Neural cell (in vitro differentiated cells): ENCODE data around the gene ACTG1. TPM values are rescaled to one million over a fixed set of nuclear protein-coding genes. Genes with fewer than 3 reads are reported as not detected.

Source experiments
- H2AFZ ChIP-seq: fragments of 200-600, 300-800 bp; sonication (generic), shearing (Covaris generic); 2 replicates; pipeline ENCODE4 v1.6.0; 2014; ENCODE audit warnings: low read depth, mild to moderate bottlenecking, antibody characterized with exemption, low read length, moderate library complexity
- H3F3A ChIP-seq: fragments of 200-600 bp; shearing (Covaris generic); 2 replicates; pipeline ENCODE4 v1.6.1; 2016; ENCODE audit warnings: mild to moderate bottlenecking, moderate library complexity, mixed read lengths, antibody characterized with exemption, low read length; ENCODE audit not compliant: insufficient read depth, poor library complexity, severe bottlenecking
- H3K27ac ChIP-seq: fragments of 200-600, 300-800 bp; sonication (generic), shearing (Covaris generic); 2 replicates; pipeline ENCODE4 v1.5.1; 2014; ENCODE audit warnings: mild to moderate bottlenecking, low read length, moderate library complexity
- H3K27me3 ChIP-seq: fragments of 300-800, 200-600 bp; sonication (generic), shearing (Covaris generic); 2 replicates; pipeline ENCODE4 v1.6.0; 2014; ENCODE audit warnings: mild to moderate bottlenecking, low read depth, low read length, moderate library complexity; ENCODE audit not compliant: insufficient read depth
- H3K36me3 ChIP-seq: fragments of 300-800, 200-600 bp; sonication (generic), shearing (Covaris generic); 2 replicates; pipeline ENCODE4 v1.5.1; 2014; ENCODE audit warnings: mild to moderate bottlenecking, antibody characterized with exemption, low read length, moderate library complexity; ENCODE audit not compliant: insufficient read depth
- H3K4me2 ChIP-seq: fragments of 300-800, 200-600 bp; sonication (generic), shearing (Covaris generic); 2 replicates; pipeline ENCODE4 v1.6.0; 2014; ENCODE audit warnings: mild to moderate bottlenecking, low read length
- H3K4me3 ChIP-seq: fragments of 300-800, 200-600 bp; sonication (generic), shearing (Covaris generic); 2 replicates; pipeline ENCODE4 v1.5.1; 2014; ENCODE audit warnings: mild to moderate bottlenecking, low read length, moderate library complexity
- H3K79me2 ChIP-seq: fragments of 200-600 bp; shearing (Covaris generic); replicated peaks from 2 replicates; pipeline ENCODE4 v1.6.0; 2014; ENCODE audit warnings: mild to moderate bottlenecking, low read length, moderate library complexity; ENCODE audit not compliant: insufficient read depth
- H3K9ac ChIP-seq: fragments of 300-800, 200-600 bp; sonication (generic), shearing (Covaris generic); 2 replicates; pipeline ENCODE4 v1.6.1; 2016; ENCODE audit warnings: mild to moderate bottlenecking, low read length, mixed read lengths
- H3K9me2 ChIP-seq: fragments of 200-600 bp; shearing (Covaris generic); 2 replicates; pipeline ENCODE4 v1.6.1; 2016; ENCODE audit warnings: mild to moderate bottlenecking, low read length, mixed read lengths; ENCODE audit not compliant: insufficient read depth
- H3K9me3 ChIP-seq: fragments of 200-600, 300-800 bp; sonication (generic), shearing (Covaris generic); 2 replicates; pipeline ENCODE4 v1.6.1; 2016; ENCODE audit warnings: mild to moderate bottlenecking, mixed run types, low read length, moderate library complexity, mixed read lengths
- H4K20me1 ChIP-seq: fragments of 200-600 bp; shearing (Covaris generic); 2 replicates; pipeline ENCODE4 v1.6.1; 2016; ENCODE audit warnings: mild to moderate bottlenecking, mixed run types; ENCODE audit not compliant: insufficient read depth
- EP300 ChIP-seq: fragments of 450-650 bp; conservative IDR thresholded peaks from 2 replicates; pipeline ENCODE4 v1.6.1; 2014; ENCODE audit warnings: antibody characterized with exemption, mild to moderate bottlenecking, moderate library complexity; ENCODE audit not compliant: poor library complexity, severe bottlenecking
- EZH2 ChIP-seq: fragments of 200-600, 300-800 bp; shearing (Covaris generic), sonication (generic); IDR thresholded peaks from 2 replicates; pipeline ENCODE4 v1.6.1; 2014; ENCODE audit warnings: antibody characterized with exemption, low read length, borderline replicate concordance, mild to moderate bottlenecking; ENCODE audit not compliant: insufficient read depth, poor library complexity, severe bottlenecking
- MXI1 ChIP-seq: fragments of 450-650 bp; conservative IDR thresholded peaks from 2 replicates; pipeline ENCODE4 v1.6.1; 2014; ENCODE audit warnings: antibody characterized with exemption, mild to moderate bottlenecking; ENCODE audit not compliant: poor library complexity, severe bottlenecking
- POLR2AphosphoS5 ChIP-seq: IDR thresholded peaks from 2 replicates; pipeline ENCODE4 v1.6.1; 2012
- RAD21 ChIP-seq: fragments of 450-650 bp; conservative IDR thresholded peaks from 2 replicates; pipeline ENCODE4 v1.6.1; 2014; ENCODE audit warnings: antibody characterized with exemption, mild to moderate bottlenecking, moderate library complexity
- SMC3 ChIP-seq: fragments of 450-650 bp; conservative IDR thresholded peaks from 2 replicates; pipeline ENCODE4 v1.6.1; 2014; ENCODE audit warnings: antibody characterized with exemption, mild to moderate bottlenecking, moderate library complexity; ENCODE audit not compliant: poor library complexity
- TAF1 ChIP-seq: IDR thresholded peaks from 2 replicates; pipeline ENCODE4 v1.6.1; 2012; ENCODE audit warnings: low read depth
- polyA plus RNA-seq: library from polyadenylated mRNA; depleted of rRNA; stranded (reverse); fragments of >200 nt; gene quantifications from 2 replicates; pipeline ENCODE4 v1.2.3, GENCODE V29; 2014
- TF ChIP-seq, protein P1 (sequence below): fragments of 450-650 bp; IDR thresholded peaks from 2 replicates; pipeline ENCODE4 v1.5.1; 2014; ENCODE audit warnings: antibody characterized with exemption, mild to moderate bottlenecking, moderate library complexity; ENCODE audit not compliant: poor library complexity, severe bottlenecking
- TF ChIP-seq, protein P2 (sequence below): IDR thresholded peaks from 2 replicates; pipeline ENCODE4 v1.6.1; 2012; ENCODE audit warnings: borderline replicate concordance

Gene ACTG1
- polyA plus RNA-seq, 1 donor from 2014 or later = 9,187 TPM

DNA sequence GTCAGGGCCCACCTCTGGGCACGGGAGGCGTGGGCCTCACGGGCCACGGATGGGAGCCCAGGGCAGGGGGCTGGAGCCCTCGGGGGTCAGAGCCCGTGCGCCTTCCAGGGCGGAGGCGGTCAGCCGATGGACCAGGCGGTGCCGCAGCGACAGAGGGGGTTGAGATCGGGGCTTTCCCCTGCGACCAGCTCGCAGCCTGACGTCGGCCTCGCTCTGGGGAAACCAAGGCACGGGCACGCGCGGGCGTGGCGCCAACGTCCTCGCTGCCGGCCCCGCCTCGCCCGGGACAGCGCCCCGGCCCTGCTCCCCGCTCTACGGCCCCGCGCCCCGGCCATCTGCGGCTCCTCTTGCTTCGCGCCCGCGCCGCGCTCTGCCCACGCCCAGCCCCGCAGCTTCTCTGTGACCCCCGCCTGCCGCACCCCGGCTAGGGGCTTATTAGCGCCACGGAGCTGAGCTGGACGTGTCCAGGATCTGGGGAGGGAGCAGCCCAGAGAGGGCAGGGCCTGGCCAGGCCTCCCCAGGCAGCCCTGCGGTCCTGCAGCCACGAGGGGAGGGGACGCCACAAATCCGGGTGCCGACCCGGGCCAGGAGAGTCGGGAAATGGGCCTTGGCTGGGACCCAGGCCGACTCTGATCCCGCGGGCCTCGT lies 13.5 kb downstream of the ACTG1 start:
- H3K9me2 ChIP-seq = no peaks in the 10 kb centered on the region

DNA sequence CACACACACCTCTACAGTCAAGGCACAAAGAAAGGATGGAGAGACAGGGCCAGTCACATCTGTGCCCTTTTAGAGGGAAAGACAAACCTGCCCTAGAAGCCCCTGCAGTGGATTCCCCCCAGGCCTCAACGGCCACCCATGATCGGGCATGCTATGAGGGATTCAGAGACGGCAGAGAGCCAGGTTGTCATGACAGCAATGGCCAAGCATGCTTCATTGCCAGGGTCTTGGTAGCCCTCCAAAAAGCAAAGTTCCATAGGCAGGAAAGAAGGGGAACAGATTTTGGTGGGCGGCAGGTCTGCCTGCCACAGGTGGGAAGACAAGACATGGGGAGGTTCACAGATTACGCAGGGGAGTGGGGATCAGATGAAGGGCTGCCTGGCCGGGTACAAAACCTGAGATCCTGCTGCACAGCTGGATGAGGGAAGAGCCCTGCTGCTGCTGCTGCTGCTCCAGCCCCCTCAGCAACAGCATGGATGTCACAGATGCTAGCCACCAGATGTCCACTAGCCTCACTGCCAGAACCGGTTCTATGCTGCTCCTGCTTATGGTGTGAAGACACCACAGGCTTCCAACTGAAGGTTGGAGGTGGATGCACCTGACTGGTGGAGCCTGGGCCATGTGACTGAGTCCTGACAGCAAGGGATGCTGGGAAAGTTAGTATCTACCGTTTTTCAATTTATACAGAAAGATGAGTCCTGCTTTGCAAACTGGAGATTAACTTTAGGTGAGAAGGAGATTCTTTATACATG lies 17.8 kb downstream of the ACTG1 start:
- Histone ChIP-seq H3K36me3 (no peaks in the 10 kb centered on the region), H3K4me3 (no peak overlapping the region), H3K9me3 (no peaks in the 10 kb centered on the region), H3K9me2 (no peaks in the 10 kb centered on the region), H3K27ac (no peak overlapping the region), H3K79me2 (peaks cover 6% of the 10 kb centered on the region), H3F3A (no peaks in the 10 kb centered on the region), H3K27me3 (no peaks in the 10 kb centered on the region), H3K9ac (peak overlapping the region; percentile 9), H2AFZ (no peak overlapping the region), H4K20me1 (no peaks in the 10 kb centered on the region), H3K4me2 (no peak overlapping the region)
- TF ChIP-seq SMC3 (no peak), TAF1 (no peak)
- TF ChIP-seq, protein P1, sequence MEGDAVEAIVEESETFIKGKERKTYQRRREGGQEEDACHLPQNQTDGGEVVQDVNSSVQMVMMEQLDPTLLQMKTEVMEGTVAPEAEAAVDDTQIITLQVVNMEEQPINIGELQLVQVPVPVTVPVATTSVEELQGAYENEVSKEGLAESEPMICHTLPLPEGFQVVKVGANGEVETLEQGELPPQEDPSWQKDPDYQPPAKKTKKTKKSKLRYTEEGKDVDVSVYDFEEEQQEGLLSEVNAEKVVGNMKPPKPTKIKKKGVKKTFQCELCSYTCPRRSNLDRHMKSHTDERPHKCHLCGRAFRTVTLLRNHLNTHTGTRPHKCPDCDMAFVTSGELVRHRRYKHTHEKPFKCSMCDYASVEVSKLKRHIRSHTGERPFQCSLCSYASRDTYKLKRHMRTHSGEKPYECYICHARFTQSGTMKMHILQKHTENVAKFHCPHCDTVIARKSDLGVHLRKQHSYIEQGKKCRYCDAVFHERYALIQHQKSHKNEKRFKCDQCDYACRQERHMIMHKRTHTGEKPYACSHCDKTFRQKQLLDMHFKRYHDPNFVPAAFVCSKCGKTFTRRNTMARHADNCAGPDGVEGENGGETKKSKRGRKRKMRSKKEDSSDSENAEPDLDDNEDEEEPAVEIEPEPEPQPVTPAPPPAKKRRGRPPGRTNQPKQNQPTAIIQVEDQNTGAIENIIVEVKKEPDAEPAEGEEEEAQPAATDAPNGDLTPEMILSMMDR = no peak

More for the DNA sequence above, 13.5 kb downstream of the ACTG1 start:
- Histone ChIP-seq H3F3A (no peaks in the 10 kb centered on the region), H3K9me3 (no peaks in the 10 kb centered on the region), H4K20me1 (no peaks in the 10 kb centered on the region), H3K4me2 (no peak overlapping the region), H3K79me2 (no peaks in the 10 kb centered on the region), H3K27me3 (no peaks in the 10 kb centered on the region), H3K4me3 (no peak overlapping the region), H3K27ac (no peak overlapping the region), H2AFZ (no peak overlapping the region), H3K9ac (no peak overlapping the region), H3K36me3 (no peaks in the 10 kb centered on the region)
- TF ChIP-seq EZH2 = no peak
- TF ChIP-seq TAF1 = no peak
- TF ChIP-seq, protein P2, sequence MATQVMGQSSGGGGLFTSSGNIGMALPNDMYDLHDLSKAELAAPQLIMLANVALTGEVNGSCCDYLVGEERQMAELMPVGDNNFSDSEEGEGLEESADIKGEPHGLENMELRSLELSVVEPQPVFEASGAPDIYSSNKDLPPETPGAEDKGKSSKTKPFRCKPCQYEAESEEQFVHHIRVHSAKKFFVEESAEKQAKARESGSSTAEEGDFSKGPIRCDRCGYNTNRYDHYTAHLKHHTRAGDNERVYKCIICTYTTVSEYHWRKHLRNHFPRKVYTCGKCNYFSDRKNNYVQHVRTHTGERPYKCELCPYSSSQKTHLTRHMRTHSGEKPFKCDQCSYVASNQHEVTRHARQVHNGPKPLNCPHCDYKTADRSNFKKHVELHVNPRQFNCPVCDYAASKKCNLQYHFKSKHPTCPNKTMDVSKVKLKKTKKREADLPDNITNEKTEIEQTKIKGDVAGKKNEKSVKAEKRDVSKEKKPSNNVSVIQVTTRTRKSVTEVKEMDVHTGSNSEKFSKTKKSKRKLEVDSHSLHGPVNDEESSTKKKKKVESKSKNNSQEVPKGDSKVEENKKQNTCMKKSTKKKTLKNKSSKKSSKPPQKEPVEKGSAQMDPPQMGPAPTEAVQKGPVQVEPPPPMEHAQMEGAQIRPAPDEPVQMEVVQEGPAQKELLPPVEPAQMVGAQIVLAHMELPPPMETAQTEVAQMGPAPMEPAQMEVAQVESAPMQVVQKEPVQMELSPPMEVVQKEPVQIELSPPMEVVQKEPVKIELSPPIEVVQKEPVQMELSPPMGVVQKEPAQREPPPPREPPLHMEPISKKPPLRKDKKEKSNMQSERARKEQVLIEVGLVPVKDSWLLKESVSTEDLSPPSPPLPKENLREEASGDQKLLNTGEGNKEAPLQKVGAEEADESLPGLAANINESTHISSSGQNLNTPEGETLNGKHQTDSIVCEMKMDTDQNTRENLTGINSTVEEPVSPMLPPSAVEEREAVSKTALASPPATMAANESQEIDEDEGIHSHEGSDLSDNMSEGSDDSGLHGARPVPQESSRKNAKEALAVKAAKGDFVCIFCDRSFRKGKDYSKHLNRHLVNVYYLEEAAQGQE = no peak
- TF ChIP-seq RAD21 = no peak
- TF ChIP-seq, protein P1 = no peak
- TF ChIP-seq POLR2AphosphoS5 = no peak
- no peak for TF ChIP-seq EP300
- TF ChIP-seq MXI1 = no peak
